WTC11 (cell line): Measurements from ENCODE around the gene CORO6. TPM values are rescaled to one million over a fixed set of nuclear protein-coding genes. Genes with fewer than 3 reads are reported as not detected.

ENCODE experiments used
- ATAC-seq: fragments of 200-7000 bp; cut with Tn5 transposase; 2 replicates; pipeline ENCODE4 v1.10.0; 2021; ENCODE audit warnings: mild to moderate bottlenecking, moderate library complexity
- CTCF ChIA-PET: fragments of 300-600 bp; sonication (Branson Sonifier 250); formaldehyde crosslinking; loops from one replicate; lab custom pipeline; 2021; ENCODE audit warnings: antibody characterized with exemption; lab: Charles Lee
- POLR2A ChIA-PET: fragments of 350-600 bp; sonication (Branson Sonifier 250); formaldehyde crosslinking; loops from one replicate; lab custom pipeline; 2021; ENCODE audit warnings: antibody characterized with exemption; lab: Charles Lee
- DNase-seq: peaks from one replicate; pipeline ENCODE4 v3.0.0; 2021; ENCODE audit warnings: low spot score
- H3K27ac Mint-ChIP-seq: 2 replicates; pipeline ENCODE4 v1.8.0; 2021; ENCODE audit warnings: mixed read lengths
- H3K27me3 Mint-ChIP-seq: 2 replicates; pipeline ENCODE4 v1.8.0; 2021; ENCODE audit warnings: low read depth, mild to moderate bottlenecking, moderate library complexity, mixed read lengths
- H3K36me3 Mint-ChIP-seq: 2 replicates; pipeline ENCODE4 v1.8.0; 2021; ENCODE audit warnings: mixed read lengths
- H3K4me1 Mint-ChIP-seq: 2 replicates; pipeline ENCODE4 v1.8.0; 2022; ENCODE audit warnings: mixed read lengths
- H3K4me3 Mint-ChIP-seq: 2 replicates; pipeline ENCODE4 v1.8.0; 2021; ENCODE audit warnings: mild to moderate bottlenecking, moderate library complexity, mixed read lengths
- H3K9me3 Mint-ChIP-seq: 2 replicates; pipeline ENCODE4 v1.8.0; 2021; ENCODE audit warnings: mixed read lengths
- CREM ChIP-seq: sonication (generic); formaldehyde crosslinking; IDR thresholded peaks from 2 replicates; pipeline ENCODE4 v1.8.1; 2022; ENCODE audit warnings: mild to moderate bottlenecking, missing genetic modification reagents, moderate library complexity
- FOXJ3 ChIP-seq: sonication (generic); formaldehyde crosslinking; IDR thresholded peaks from 2 replicates; pipeline ENCODE4 v1.9.0; 2021; ENCODE audit warnings: missing genetic modification reagents, mild to moderate bottlenecking, borderline replicate concordance
- FOXP1 ChIP-seq: sonication (generic); formaldehyde crosslinking; IDR thresholded peaks from 2 replicates; pipeline ENCODE4 v1.8.0; 2022; ENCODE audit warnings: missing genetic modification reagents, mild to moderate bottlenecking, moderate library complexity, borderline replicate concordance
- GABPB1 ChIP-seq: sonication (generic); formaldehyde crosslinking; IDR thresholded peaks from 2 replicates; pipeline ENCODE4 v1.8.1; 2023; ENCODE audit warnings: mild to moderate bottlenecking, missing genetic modification reagents
- GRHL2 ChIP-seq: fragments of 250-450 bp; sonication (Bioruptor Pico); IDR thresholded peaks from 2 replicates; pipeline ENCODE4 v1.8.0; 2022; ENCODE audit warnings: mild to moderate bottlenecking, moderate library complexity; ENCODE audit not compliant: insufficient replicate concordance, severe bottlenecking
- JUN ChIP-seq: sonication (generic); formaldehyde crosslinking; IDR thresholded peaks from 2 replicates; pipeline ENCODE4 v1.8.0; 2023; ENCODE audit warnings: mild to moderate bottlenecking, missing genetic modification reagents
- KAT7 ChIP-seq: sonication (generic); formaldehyde crosslinking; IDR thresholded peaks from 2 replicates; pipeline ENCODE4 v1.8.1; 2023; ENCODE audit warnings: missing genetic modification reagents, mild to moderate bottlenecking, borderline replicate concordance
- MXD4 ChIP-seq: fragments of 250-450 bp; sonication (Bioruptor Pico); IDR thresholded peaks from 2 replicates; pipeline ENCODE4 v1.8.0; 2021; ENCODE audit warnings: mild to moderate bottlenecking, moderate library complexity, borderline replicate concordance
- PRRX2 ChIP-seq: fragments of 250-450 bp; sonication (Bioruptor Pico); IDR thresholded peaks from 2 replicates; pipeline ENCODE4 v1.8.0; 2021; ENCODE audit warnings: mild to moderate bottlenecking
- SOX15 ChIP-seq: fragments of 250-450 bp; sonication (Bioruptor Pico); IDR thresholded peaks from 2 replicates; pipeline ENCODE4 v1.9.0; 2021; ENCODE audit warnings: mild to moderate bottlenecking
- SP1 ChIP-seq: sonication (generic); formaldehyde crosslinking; conservative IDR thresholded peaks from 2 replicates; pipeline ENCODE4 v1.8.1; 2022; ENCODE audit warnings: missing genetic modification reagents
- TCF7 ChIP-seq: sonication (generic); formaldehyde crosslinking; IDR thresholded peaks from 2 replicates; pipeline ENCODE4 v1.8.0; 2022; ENCODE audit warnings: mild to moderate bottlenecking, low read depth, missing genetic modification reagents, moderate library complexity
- TEAD4 ChIP-seq: sonication (generic); formaldehyde crosslinking; IDR thresholded peaks from 2 replicates; pipeline ENCODE4 v1.8.0; 2022; ENCODE audit warnings: mild to moderate bottlenecking, missing genetic modification reagents
- total RNA-seq: library from RNA; stranded (reverse); gene quantifications from 3 replicates; pipeline ENCODE4 v1.2.3, GENCODE V29; 2021
- TF ChIP-seq, protein P1 (sequence below): sonication (generic); formaldehyde crosslinking; IDR thresholded peaks from 2 replicates; pipeline ENCODE4 v1.8.1; 2022; ENCODE audit warnings: low read depth, mild to moderate bottlenecking, moderate library complexity, missing genetic modification reagents, borderline replicate concordance
- TF ChIP-seq, protein P2 (sequence below): sonication (generic); formaldehyde crosslinking; IDR thresholded peaks from 2 replicates; pipeline ENCODE4 v1.8.1; 2023; ENCODE audit warnings: mild to moderate bottlenecking, moderate library complexity, missing genetic modification reagents
- TF ChIP-seq, protein P3 (sequence below): sonication (generic); formaldehyde crosslinking; IDR thresholded peaks from 2 replicates; pipeline ENCODE4 v1.8.1; 2023; ENCODE audit warnings: mild to moderate bottlenecking, missing genetic modification reagents, borderline replicate concordance
- TF ChIP-seq, protein P4 (sequence below): sonication (generic); formaldehyde crosslinking; IDR thresholded peaks from 2 replicates; pipeline ENCODE4 v1.8.1; 2023; ENCODE audit warnings: mild to moderate bottlenecking, missing genetic modification reagents, moderate library complexity
- TF ChIP-seq, protein P5 (sequence below): sonication (generic); formaldehyde crosslinking; IDR thresholded peaks from 2 replicates; pipeline ENCODE4 v1.8.1; 2023; ENCODE audit warnings: mild to moderate bottlenecking, missing genetic modification reagents, moderate library complexity
- TF ChIP-seq, protein P6 (sequence below): sonication (generic); formaldehyde crosslinking; IDR thresholded peaks from 2 replicates; pipeline ENCODE4 v1.8.1; 2023; ENCODE audit warnings: mild to moderate bottlenecking, missing genetic modification reagents

Gene CORO6
- total RNA-seq, 1 experiment from 2014 or later: 8.9 TPM

DNA sequence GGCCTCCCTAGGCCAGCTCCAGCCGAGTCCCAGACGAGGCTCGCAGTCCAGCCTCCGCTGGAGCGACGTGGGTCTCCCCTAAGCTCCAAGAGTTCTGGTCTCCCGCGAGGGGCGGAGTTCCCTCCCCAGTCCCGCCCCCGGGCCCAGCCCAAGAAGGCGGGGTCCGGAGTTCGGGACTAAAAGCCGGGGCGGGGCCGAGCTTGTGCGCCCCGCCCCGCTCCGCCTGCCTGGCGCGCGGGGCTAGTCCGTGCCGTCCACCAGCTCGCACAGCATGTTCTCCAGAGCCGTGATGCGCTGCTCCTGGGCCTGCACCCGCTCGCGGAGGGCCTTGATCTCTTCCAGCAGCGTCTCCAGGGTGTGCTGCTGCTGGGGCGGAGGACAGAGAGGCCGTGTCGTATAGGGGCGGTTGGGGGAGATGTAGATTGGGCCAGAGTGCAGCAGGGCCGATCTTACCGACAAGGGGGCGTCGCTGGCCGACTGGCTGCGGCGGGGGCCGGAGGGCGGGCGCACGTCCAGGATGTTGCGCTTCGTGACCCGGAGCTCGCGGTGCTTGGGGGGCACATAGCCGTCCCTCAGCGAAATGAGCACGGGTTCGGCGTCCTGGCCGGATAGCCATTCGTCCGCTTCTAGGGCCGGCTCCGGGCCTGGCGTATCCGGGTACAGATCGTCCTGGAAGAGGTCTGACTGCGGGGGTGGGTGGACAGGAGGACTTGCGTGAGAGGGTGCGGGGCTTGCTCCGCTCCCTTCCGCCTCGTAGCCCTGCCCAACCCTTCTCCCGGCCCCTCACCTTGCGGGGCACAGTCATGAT is 7.0 kb downstream of the CORO6 start:
- peaks cover 3% of the 10 kb centered on the region; the same call in 1 of the 2 replicates for H3K36me3 Mint-ChIP-seq
- CTCF ChIA-PET: interaction anchor here (0.6 to 9.2 kb wide), 24 partner anchors 8 to 480 kb away, joined by 3 to 272 read pairs (median 7); partner anchors contain the start of genes ABHD15, ANKRD13B, MYO18A and SSH2
- POLR2A ChIA-PET: interaction anchor here (0.6 to 1.3 kb wide), 5 partner anchors 15 to 924 kb away, joined by 3 to 5 read pairs (median 4); no protein-coding TSS in a partner anchor
- H3K4me3 Mint-ChIP-seq: peak overlapping the region; percentile 80
- no peaks in the 10 kb centered on the region for H3K9me3 Mint-ChIP-seq
- H3K27me3 Mint-ChIP-seq: peaks cover 73% of the 10 kb centered on the region
- no peak overlapping the region for H3K27ac Mint-ChIP-seq
- DNase-seq: peak; percentile 88
- H3K4me1 Mint-ChIP-seq: peaks cover 42% of the 10 kb centered on the region
- peak; percentile 54 for ATAC-seq
- TF ChIP-seq, protein P1, sequence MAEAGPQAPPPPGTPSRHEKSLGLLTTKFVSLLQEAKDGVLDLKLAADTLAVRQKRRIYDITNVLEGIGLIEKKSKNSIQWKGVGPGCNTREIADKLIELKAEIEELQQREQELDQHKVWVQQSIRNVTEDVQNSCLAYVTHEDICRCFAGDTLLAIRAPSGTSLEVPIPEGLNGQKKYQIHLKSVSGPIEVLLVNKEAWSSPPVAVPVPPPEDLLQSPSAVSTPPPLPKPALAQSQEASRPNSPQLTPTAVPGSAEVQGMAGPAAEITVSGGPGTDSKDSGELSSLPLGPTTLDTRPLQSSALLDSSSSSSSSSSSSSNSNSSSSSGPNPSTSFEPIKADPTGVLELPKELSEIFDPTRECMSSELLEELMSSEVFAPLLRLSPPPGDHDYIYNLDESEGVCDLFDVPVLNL: no peak
- TF ChIP-seq, protein P2, sequence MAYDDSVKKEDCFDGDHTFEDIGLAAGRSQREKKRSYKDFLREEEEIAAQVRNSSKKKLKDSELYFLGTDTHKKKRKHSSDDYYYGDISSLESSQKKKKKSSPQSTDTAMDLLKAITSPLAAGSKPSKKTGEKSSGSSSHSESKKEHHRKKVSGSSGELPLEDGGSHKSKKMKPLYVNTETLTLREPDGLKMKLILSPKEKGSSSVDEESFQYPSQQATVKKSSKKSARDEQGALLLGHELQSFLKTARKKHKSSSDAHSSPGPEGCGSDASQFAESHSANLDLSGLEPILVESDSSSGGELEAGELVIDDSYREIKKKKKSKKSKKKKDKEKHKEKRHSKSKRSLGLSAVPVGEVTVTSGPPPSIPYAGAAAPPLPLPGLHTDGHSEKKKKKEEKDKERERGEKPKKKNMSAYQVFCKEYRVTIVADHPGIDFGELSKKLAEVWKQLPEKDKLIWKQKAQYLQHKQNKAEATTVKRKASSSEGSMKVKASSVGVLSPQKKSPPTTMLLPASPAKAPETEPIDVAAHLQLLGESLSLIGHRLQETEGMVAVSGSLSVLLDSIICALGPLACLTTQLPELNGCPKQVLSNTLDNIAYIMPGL (CRISPR knock-in tag): peak; percentile 42; the same call in 1 of the 2 replicates
- TF ChIP-seq MXD4 (CRISPR knock-in tag) (no peak), GABPB1 (CRISPR knock-in tag) (no peak), PRRX2 (CRISPR knock-in tag) (no peak), TEAD4 (CRISPR knock-in tag) (no peak), CREM (peak; percentile 57; the same call in 1 of the 2 replicates), TCF7 (0 out of 2 replicates have a peak, but pooled peaks have one; percentile 41), SP1 (CRISPR knock-in tag) (peak; percentile 83)
- TF ChIP-seq, protein P3, sequence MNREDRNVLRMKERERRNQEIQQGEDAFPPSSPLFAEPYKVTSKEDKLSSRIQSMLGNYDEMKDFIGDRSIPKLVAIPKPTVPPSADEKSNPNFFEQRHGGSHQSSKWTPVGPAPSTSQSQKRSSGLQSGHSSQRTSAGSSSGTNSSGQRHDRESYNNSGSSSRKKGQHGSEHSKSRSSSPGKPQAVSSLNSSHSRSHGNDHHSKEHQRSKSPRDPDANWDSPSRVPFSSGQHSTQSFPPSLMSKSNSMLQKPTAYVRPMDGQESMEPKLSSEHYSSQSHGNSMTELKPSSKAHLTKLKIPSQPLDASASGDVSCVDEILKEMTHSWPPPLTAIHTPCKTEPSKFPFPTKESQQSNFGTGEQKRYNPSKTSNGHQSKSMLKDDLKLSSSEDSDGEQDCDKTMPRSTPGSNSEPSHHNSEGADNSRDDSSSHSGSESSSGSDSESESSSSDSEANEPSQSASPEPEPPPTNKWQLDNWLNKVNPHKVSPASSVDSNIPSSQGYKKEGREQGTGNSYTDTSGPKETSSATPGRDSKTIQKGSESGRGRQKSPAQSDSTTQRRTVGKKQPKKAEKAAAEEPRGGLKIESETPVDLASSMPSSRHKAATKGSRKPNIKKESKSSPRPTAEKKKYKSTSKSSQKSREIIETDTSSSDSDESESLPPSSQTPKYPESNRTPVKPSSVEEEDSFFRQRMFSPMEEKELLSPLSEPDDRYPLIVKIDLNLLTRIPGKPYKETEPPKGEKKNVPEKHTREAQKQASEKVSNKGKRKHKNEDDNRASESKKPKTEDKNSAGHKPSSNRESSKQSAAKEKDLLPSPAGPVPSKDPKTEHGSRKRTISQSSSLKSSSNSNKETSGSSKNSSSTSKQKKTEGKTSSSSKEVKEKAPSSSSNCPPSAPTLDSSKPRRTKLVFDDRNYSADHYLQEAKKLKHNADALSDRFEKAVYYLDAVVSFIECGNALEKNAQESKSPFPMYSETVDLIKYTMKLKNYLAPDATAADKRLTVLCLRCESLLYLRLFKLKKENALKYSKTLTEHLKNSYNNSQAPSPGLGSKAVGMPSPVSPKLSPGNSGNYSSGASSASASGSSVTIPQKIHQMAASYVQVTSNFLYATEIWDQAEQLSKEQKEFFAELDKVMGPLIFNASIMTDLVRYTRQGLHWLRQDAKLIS (CRISPR knock-in tag): no peak

DNA sequence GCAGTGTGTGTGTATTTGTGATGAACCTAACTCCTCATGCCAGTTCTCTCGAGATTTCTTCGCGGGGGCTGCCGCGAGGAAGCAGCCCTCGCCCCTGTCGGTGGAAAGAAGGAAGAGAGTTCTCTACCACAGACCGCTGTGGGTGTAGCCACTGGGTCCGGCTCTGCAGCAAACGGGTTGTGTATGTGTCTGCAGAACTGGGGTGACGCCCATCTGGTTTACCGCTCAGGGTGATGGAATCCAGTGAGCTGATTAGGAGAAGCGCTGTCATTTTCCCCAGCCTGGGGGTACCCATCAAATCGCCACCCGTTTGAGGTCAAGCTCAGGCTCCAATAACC is 7.7 kb downstream of the CORO6 start:
- Mint-ChIP-seq H3K36me3 (peaks cover 4% of the 10 kb centered on the region; the same call in 1 of the 2 replicates), H3K9me3 (no peaks in the 10 kb centered on the region), H3K27ac (no peak overlapping the region), H3K4me3 (peak overlapping the region; percentile 80), H3K27me3 (peaks cover 66% of the 10 kb centered on the region), H3K4me1 (peaks cover 35% of the 10 kb centered on the region)
- CTCF ChIA-PET: interaction anchor here (0.6 to 9.2 kb wide), 16 partner anchors 9 to 469 kb away, joined by 3 to 272 read pairs (median 7); partner anchors contain the start of genes ABHD15, ANKRD13B, MYO18A and TP53I13
- no peak for TF ChIP-seq SOX15
- POLR2A ChIA-PET: interaction anchor here (0.6 to 1.3 kb wide), 4 partner anchors 21 to 924 kb away, joined by 3 to 5 read pairs (median 4); no protein-coding TSS in a partner anchor
- DNase-seq (no peak), ATAC-seq (no peak)

DNA sequence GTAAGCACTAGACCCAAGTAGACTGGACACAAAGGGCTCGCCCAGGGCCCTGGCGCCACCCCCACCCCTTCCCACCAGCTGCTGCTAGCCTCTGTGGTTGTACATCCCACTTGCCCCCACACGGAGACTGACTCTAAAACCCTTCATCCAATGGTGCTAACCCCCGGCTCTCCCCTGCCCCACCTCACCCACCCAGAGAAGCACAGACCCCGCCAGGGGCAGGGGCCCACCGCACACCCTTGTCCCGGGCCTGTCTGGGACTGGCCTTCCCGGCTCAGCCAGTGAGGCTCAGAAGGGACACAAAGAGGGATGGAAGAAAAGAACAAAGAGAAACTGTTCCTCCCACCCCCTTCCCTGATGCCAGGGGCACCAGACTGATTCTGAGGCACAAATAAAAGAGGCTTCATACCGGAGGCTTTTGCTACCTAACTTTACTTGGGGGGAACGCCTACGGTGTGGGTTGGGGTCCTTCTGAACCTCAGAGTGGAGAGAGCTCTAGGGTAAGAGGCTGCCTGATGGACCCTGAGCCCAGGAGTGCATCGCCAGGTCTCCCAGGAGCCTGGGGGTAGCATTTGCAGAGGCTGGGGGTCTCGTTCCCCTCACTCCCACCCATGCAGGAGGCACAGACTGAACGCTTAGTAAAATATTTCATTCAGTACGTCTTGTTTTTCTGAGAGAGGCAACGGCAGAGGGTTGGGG is 8.2 kb downstream of the CORO6 start:
- peaks cover 30% of the 10 kb centered on the region for H3K4me1 Mint-ChIP-seq
- H3K27ac Mint-ChIP-seq: no peak overlapping the region
- H3K36me3 Mint-ChIP-seq: peaks cover 4% of the 10 kb centered on the region; the same call in 1 of the 2 replicates
- peaks cover 62% of the 10 kb centered on the region for H3K27me3 Mint-ChIP-seq
- ChIA-PET CTCF (interaction anchor here (0.9 to 9.2 kb wide), 18 partner anchors 8 to 435 kb away, joined by 3 to 272 read pairs (median 9); partner anchors contain the start of genes ABHD15, ANKRD13B, CORO6 and MYO18A), POLR2A (interaction anchor here (1.3 kb wide), 1 partner anchor 23 kb away, joined by 3 read pairs; no protein-coding TSS in a partner anchor)
- ATAC-seq (no peak), DNase-seq (no peak)
- H3K4me3 Mint-ChIP-seq: peak overlapping the region; percentile 80
- TF ChIP-seq, protein P4, sequence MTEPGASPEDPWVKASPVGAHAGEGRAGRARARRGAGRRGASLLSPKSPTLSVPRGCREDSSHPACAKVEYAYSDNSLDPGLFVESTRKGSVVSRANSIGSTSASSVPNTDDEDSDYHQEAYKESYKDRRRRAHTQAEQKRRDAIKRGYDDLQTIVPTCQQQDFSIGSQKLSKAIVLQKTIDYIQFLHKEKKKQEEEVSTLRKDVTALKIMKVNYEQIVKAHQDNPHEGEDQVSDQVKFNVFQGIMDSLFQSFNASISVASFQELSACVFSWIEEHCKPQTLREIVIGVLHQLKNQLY (CRISPR knock-in tag): no peak
- TF ChIP-seq KAT7 (CRISPR knock-in tag) (no peak), GRHL2 (no peak), FOXJ3 (CRISPR knock-in tag) (no peak), JUN (CRISPR knock-in tag) (no peak), FOXP1 (no peak)
- TF ChIP-seq, protein P5, sequence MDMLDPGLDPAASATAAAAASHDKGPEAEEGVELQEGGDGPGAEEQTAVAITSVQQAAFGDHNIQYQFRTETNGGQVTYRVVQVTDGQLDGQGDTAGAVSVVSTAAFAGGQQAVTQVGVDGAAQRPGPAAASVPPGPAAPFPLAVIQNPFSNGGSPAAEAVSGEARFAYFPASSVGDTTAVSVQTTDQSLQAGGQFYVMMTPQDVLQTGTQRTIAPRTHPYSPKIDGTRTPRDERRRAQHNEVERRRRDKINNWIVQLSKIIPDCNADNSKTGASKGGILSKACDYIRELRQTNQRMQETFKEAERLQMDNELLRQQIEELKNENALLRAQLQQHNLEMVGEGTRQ (CRISPR knock-in tag): no peak
- TF ChIP-seq, protein P6, sequence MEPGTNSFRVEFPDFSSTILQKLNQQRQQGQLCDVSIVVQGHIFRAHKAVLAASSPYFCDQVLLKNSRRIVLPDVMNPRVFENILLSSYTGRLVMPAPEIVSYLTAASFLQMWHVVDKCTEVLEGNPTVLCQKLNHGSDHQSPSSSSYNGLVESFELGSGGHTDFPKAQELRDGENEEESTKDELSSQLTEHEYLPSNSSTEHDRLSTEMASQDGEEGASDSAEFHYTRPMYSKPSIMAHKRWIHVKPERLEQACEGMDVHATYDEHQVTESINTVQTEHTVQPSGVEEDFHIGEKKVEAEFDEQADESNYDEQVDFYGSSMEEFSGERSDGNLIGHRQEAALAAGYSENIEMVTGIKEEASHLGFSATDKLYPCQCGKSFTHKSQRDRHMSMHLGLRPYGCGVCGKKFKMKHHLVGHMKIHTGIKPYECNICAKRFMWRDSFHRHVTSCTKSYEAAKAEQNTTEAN: no peak
- H3K9me3 Mint-ChIP-seq: no peaks in the 10 kb centered on the region
